ENCODE results near the gene ABCA2. TPM values are rescaled to one million over a fixed set of nuclear protein-coding genes. Genes with fewer than 3 reads are reported as not detected.

The ABCA2 gene
- total RNA-seq, 1 experiment from 2014 or later = 114 TPM

GRCh38 chr9:137007816-137008270, 20.2 kb downstream of the ABCA2 start:
- ATAC-seq (no peak), DNase-seq (ENCODE audit: low read depth, low spot score) (no peak)
- no peaks in the 10 kb centered on the region for H3K9me2 ChIP-seq (ENCODE audit: insufficient read depth)
- no peak overlapping the region for H3K9ac ChIP-seq (ENCODE audit: low read length)
- no peaks in the 10 kb centered on the region for H3K27me3 ChIP-seq (ENCODE audit: insufficient read depth, low read length)
- TF ChIP-seq CBX3 (IDR thresholded peaks at IDR 0.05; ENCODE audit: low read depth) (no peak), MAX (IDR thresholded peaks at IDR 0.05) (no peak), YY1 (IDR thresholded peaks at IDR 0.05; ENCODE audit: extremely low read depth, insufficient replicate concordance, low read depth, low read length) (no peak), POLR2AphosphoS5 (IDR thresholded peaks at IDR 0.05; ENCODE audit: low read depth, low read length) (no peak), EGR1 (IDR thresholded peaks at IDR 0.05; ENCODE audit: low read depth) (no peak), REST (IDR thresholded peaks at IDR 0.05; ENCODE audit: low read depth) (no peak), JUND (IDR thresholded peaks at IDR 0.05) (no peak), CEBPB (IDR thresholded peaks at IDR 0.05; ENCODE audit: low read depth) (no peak), EZH2 (IDR thresholded peaks at IDR 0.05) (no peak), RAD21 (IDR thresholded peaks at IDR 0.05; ENCODE audit: low read depth) (no peak), CTCF (IDR thresholded peaks at IDR 0.05 in 2 of 3, conservative IDR thresholded peaks at IDR 0.05 in 1 of 3; ENCODE audit: borderline replicate concordance in 1 of 3, insufficient read depth in 1 of 3, low read depth in 2 of 3, low read length in 2 of 3) (no peak), FOSL1 (IDR thresholded peaks at IDR 0.05; ENCODE audit: low read depth) (no peak), SIN3A (IDR thresholded peaks at IDR 0.05; ENCODE audit: low read depth) (no peak)
- CTCF ChIA-PET = no interaction called here
- RAD21 ChIA-PET (ENCODE audit: low non-redundant PET in 1 of 2, low total read pairs in 2 of 2, uncharacterized antibody in 2 of 2, unreplicated experiment in 2 of 2) = no interaction called here
- BruUV-seq (replicated peaks) = no TSS peak
- no peak overlapping the region for H3K4me2 ChIP-seq (ENCODE audit: low read length)
- intact Hi-C loops (cut with micrococcal nuclease) = no loop called here
- H3K79me2 ChIP-seq (ENCODE audit: insufficient read depth, low read length) = no peaks in the 10 kb centered on the region
- H2AFZ ChIP-seq (ENCODE audit: low read depth, low read length, poor library complexity, severe bottlenecking) = no peak overlapping the region
- no peak overlapping the region for H3K27ac ChIP-seq (ENCODE audit: low read depth, low read length)
- no peaks in the 10 kb centered on the region for H3K4me1 ChIP-seq (ENCODE audit: control insufficient read depth in 1 of 2, insufficient read depth in 2 of 2, low read length in 2 of 2)
- peaks cover 3 to 6% of the 10 kb centered on the region in 2 experiments; a peak in 3 of 4 replicates for H3K36me3 ChIP-seq (ENCODE audit: control insufficient read depth in 1 of 2, insufficient read depth in 2 of 2, low read length in 2 of 2)
- peaks cover 0 to 4% of the 10 kb centered on the region in 2 experiments; a peak in 1 of 4 replicates for H3K9me3 ChIP-seq (ENCODE audit: control insufficient read depth in 1 of 2, insufficient read depth in 1 of 2, low read depth in 1 of 2, low read length in 2 of 2)
- POLR2A ChIA-PET = no interaction called here
- no peak overlapping the region for H3K4me3 ChIP-seq (replicated peaks in 1 of 2; ENCODE audit: low read depth in 1 of 2, low read length in 2 of 2)
- no peaks in the 10 kb centered on the region for H4K20me1 ChIP-seq (ENCODE audit: insufficient read depth)

All from HCT116 (cell line).